GM18907 (cell line): Measurements from ENCODE around the gene DLEC1.
"Not testable (repeated sequence)": the region's sequence is repeated elsewhere in the genome, so short reads cannot be mapped to it uniquely, and the experiment has no call there.

Experiments used
- ATAC-seq: cut with Tn5 transposase; IDR thresholded peaks from one replicate; pipeline ENCODE4 v1.9.1; 2021; ENCODE audit warnings: mild to moderate bottlenecking, moderate library complexity; ENCODE audit not compliant: unreplicated experiment

The DLEC1 gene

GRCh38 chr3:38119821-38120692, 81.0 kb downstream of the DLEC1 start:
- no peak for ATAC-seq

- no peak for ATAC-seq
Observed at GRCh38 chr3:38120693-38121450, 81.9 kb downstream of the DLEC1 start.

GRCh38 chr3:38121451-38121831, 82.4 kb downstream of the DLEC1 start:
- no peak for ATAC-seq

GRCh38 chr3:38121832-38122461, 82.9 kb downstream of the DLEC1 start:
- no peak for ATAC-seq

GRCh38 chr3:38122712-38123290, 83.8 kb downstream of the DLEC1 start:
- ATAC-seq, result no peak

GRCh38 chr3:38124324-38125122, 85.5 kb downstream of the DLEC1 start:
- no peak for ATAC-seq

- ATAC-seq, result no peak
Observed at GRCh38 chr3:38125305-38126120, 86.5 kb downstream of the DLEC1 start.

GRCh38 chr3:38126121-38126892, 87.3 kb downstream of the DLEC1 start:
- no peak for ATAC-seq

- ATAC-seq, result no peak
Observed at GRCh38 chr3:38127611-38128302, 88.7 kb downstream of the DLEC1 start.

- ATAC-seq, result no peak
Observed at GRCh38 chr3:38128303-38128655, 89.3 kb downstream of the DLEC1 start.

GRCh38 chr3:38129058-38129457, 90.0 kb downstream of the DLEC1 start:
- ATAC-seq, result no peak

GRCh38 chr3:38130631-38131065, 91.6 kb downstream of the DLEC1 start:
- ATAC-seq, result no peak

- no peak for ATAC-seq
Observed at GRCh38 chr3:38131621-38132369, 92.8 kb downstream of the DLEC1 start.

GRCh38 chr3:38133209-38133556, 94.2 kb downstream of the DLEC1 start:
- ATAC-seq, result no peak

GRCh38 chr3:38133557-38134405, 94.8 kb downstream of the DLEC1 start:
- ATAC-seq, result no peak

- ATAC-seq, result not testable (repeated sequence)
Observed at GRCh38 chr3:38134517-38135143, 95.6 kb downstream of the DLEC1 start.
